HepG2 (cell line): ENCODE results near the gene KIF3C. TPM values are rescaled to one million over a fixed set of nuclear protein-coding genes. Genes with fewer than 3 reads are reported as not detected.
A peak's percentile ranks its signal among the peaks of the same experiment; 100 is the strongest.

Source experiments
- AGO1 ChIP-seq: fragments of 200-400 bp; formaldehyde crosslinking; IDR thresholded peaks from 2 replicates; pipeline ENCODE4 v1.6.1; 2017; ENCODE audit warnings: mild to moderate bottlenecking, low read depth, low read length, moderate library complexity; ENCODE audit not compliant: poor library complexity, severe bottlenecking
- HOXA3 ChIP-seq: sonication (generic); formaldehyde crosslinking; IDR thresholded peaks from 2 replicates; pipeline ENCODE4 v1.5.0; 2020; ENCODE audit warnings: missing genetic modification reagents
- NONO ChIP-seq, 2 experiments: fragments of 450-650 bp in 1 of 2; sonication (generic) in 1 of 2; formaldehyde crosslinking in 1 of 2; IDR thresholded peaks in 1 of 2; conservative IDR thresholded peaks in 1 of 2; 2 replicates each; pipeline versions ENCODE4 v1.6.1 to v1.8.0; 2017 to 2022; ENCODE audit warnings: mild to moderate bottlenecking in 1 of 2, missing genetic modification reagents in 1 of 2, moderate library complexity in 1 of 2
- NR2C2 ChIP-seq: sonication (generic); formaldehyde crosslinking; IDR thresholded peaks from 2 replicates; pipeline ENCODE4 v1.4.0; 2020; ENCODE audit warnings: missing genetic modification reagents, mild to moderate bottlenecking, moderate library complexity, borderline replicate concordance
- PCBP1 ChIP-seq: fragments of 200-400 bp; formaldehyde crosslinking; IDR thresholded peaks from 2 replicates; pipeline ENCODE4 v1.6.1; 2017; ENCODE audit warnings: mild to moderate bottlenecking, low read depth, low read length, borderline replicate concordance
- POGZ ChIP-seq: sonication (generic); formaldehyde crosslinking; IDR thresholded peaks from 2 replicates; pipeline ENCODE4 v1.4.0; 2020; ENCODE audit warnings: mild to moderate bottlenecking, missing genetic modification reagents
- RFX3 ChIP-seq: IDR thresholded peaks from 2 replicates; pipeline ENCODE4 v1.6.1; 2016; ENCODE audit warnings: missing biosample characterization, missing genetic modification reagents
- SIN3A ChIP-seq: IDR thresholded peaks from 2 replicates; pipeline ENCODE4 v1.6.1; 2011; ENCODE audit warnings: low read depth, mild to moderate bottlenecking, control low read depth, low read length, borderline replicate concordance
- STAT6 ChIP-seq: sonication (generic); formaldehyde crosslinking; IDR thresholded peaks from 2 replicates; pipeline ENCODE4 v1.4.0; 2020; ENCODE audit warnings: missing genetic modification reagents, mild to moderate bottlenecking, borderline replicate concordance
- TEAD3 ChIP-seq: optimal IDR thresholded peaks from 2 replicates; pipeline ENCODE3; 2016; ENCODE audit warnings: borderline replicate concordance
- ZBTB26 ChIP-seq: IDR thresholded peaks from 2 replicates; pipeline ENCODE4 v1.6.1; 2016; ENCODE audit warnings: missing compliant biosample characterization, missing genetic modification reagents, borderline replicate concordance
- ZNF17 ChIP-seq: sonication (generic); formaldehyde crosslinking; IDR thresholded peaks from 2 replicates; pipeline ENCODE4 v1.5.0; 2020; ENCODE audit warnings: mild to moderate bottlenecking, missing genetic modification reagents
- polyA plus RNA-seq, 8 experiments: library from polyadenylated mRNA; depleted of rRNA in 3 of 8; stranded (reverse) in 7 of 8; unstranded in 1 of 8; fragments of >200 nt; fragmentation: Illumina TruSeq in 4 of 8; extraction: Trizol in 4 of 8; gene quantifications; 2 replicates each; pipeline versions ENCODE4 v1.2.1 to v1.2.3, GENCODE V29; 2011 to 2016; ENCODE audit warnings: low read depth in 4 of 8, missing spikeins in 1 of 8, mixed read lengths in 1 of 8; ENCODE audit not compliant: insufficient read depth in 1 of 8
- total RNA-seq, 5 experiments: library from RNA; depleted of rRNA; stranded (reverse); fragments of >200 nt; fragmentation: Illumina TruSeq; extraction: Trizol; gene quantifications; 2 replicates each; pipeline ENCODE4 v1.2.3, GENCODE V29; 2016; ENCODE audit warnings: low read depth in 1 of 5
- TF ChIP-seq, protein P1 (sequence below), 2 experiments: fragments of 450-650 bp in 1 of 2; sonication (generic) in 1 of 2; formaldehyde crosslinking; IDR thresholded peaks; 2 replicates each; pipeline versions ENCODE4 v1.5.0 to v1.8.0; 2020 to 2022; ENCODE audit warnings: mild to moderate bottlenecking in 1 of 2, missing genetic modification reagents in 1 of 2
- TF ChIP-seq, protein P2 (sequence below): sonication (generic); formaldehyde crosslinking; IDR thresholded peaks from 2 replicates; pipeline ENCODE4 v1.4.0; 2020; ENCODE audit warnings: missing genetic modification reagents
- TF ChIP-seq, protein P3 (sequence below): sonication (generic); formaldehyde crosslinking; IDR thresholded peaks from 2 replicates; pipeline ENCODE4 v1.5.1; 2020; ENCODE audit warnings: mild to moderate bottlenecking, missing genetic modification reagents
- TF ChIP-seq, protein P4 (sequence below): sonication (generic); formaldehyde crosslinking; IDR thresholded peaks from 2 replicates; pipeline ENCODE4 v1.8.1; 2023; ENCODE audit warnings: mild to moderate bottlenecking, inconsistent platforms, moderate library complexity, missing genetic modification reagents, borderline replicate concordance

Gene KIF3C
- total and polyA plus RNA-seq, 2 of the 13 experiments (the other 11 are each of a cell fraction or from before 2014, with no cell fraction given) = 3.6 to 4.9 TPM

- no peak for TF ChIP-seq PCBP1
- TF ChIP-seq RFX3 = no peak
- TF ChIP-seq HOXA3 (CRISPR knock-in tag) = peak; percentile 62; the same call in 1 of the 2 replicates
- peak; percentile 56; the same call in 1 of the 2 replicates for TF ChIP-seq POGZ (CRISPR knock-in tag)
- no peak for TF ChIP-seq NONO (IDR thresholded peaks at IDR 0.05)
- no peak for TF ChIP-seq NONO (CRISPR knock-in tag; conservative IDR thresholded peaks at IDR 0.05)
- TF ChIP-seq AGO1 = no peak
- peak; percentile 76 for TF ChIP-seq TEAD3 (CRISPR knock-in tag)
- TF ChIP-seq, protein P1, sequence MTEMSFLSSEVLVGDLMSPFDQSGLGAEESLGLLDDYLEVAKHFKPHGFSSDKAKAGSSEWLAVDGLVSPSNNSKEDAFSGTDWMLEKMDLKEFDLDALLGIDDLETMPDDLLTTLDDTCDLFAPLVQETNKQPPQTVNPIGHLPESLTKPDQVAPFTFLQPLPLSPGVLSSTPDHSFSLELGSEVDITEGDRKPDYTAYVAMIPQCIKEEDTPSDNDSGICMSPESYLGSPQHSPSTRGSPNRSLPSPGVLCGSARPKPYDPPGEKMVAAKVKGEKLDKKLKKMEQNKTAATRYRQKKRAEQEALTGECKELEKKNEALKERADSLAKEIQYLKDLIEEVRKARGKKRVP (CRISPR knock-in tag; IDR thresholded peaks at IDR 0.05) = no peak
- no peak for TF ChIP-seq STAT6
- TF ChIP-seq SIN3A = no peak
- no peak for TF ChIP-seq NR2C2 (CRISPR knock-in tag)
- TF ChIP-seq, protein P2, sequence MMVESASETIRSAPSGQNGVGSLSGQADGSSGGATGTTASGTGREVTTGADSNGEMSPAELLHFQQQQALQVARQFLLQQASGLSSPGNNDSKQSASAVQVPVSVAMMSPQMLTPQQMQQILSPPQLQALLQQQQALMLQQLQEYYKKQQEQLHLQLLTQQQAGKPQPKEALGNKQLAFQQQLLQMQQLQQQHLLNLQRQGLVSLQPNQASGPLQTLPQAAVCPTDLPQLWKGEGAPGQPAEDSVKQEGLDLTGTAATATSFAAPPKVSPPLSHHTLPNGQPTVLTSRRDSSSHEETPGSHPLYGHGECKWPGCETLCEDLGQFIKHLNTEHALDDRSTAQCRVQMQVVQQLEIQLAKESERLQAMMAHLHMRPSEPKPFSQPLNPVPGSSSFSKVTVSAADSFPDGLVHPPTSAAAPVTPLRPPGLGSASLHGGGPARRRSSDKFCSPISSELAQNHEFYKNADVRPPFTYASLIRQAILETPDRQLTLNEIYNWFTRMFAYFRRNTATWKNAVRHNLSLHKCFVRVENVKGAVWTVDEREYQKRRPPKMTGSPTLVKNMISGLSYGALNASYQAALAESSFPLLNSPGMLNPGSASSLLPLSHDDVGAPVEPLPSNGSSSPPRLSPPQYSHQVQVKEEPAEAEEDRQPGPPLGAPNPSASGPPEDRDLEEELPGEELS (CRISPR knock-in tag) = peak; percentile 39; the same call in 1 of the 2 replicates
- TF ChIP-seq, protein P3, sequence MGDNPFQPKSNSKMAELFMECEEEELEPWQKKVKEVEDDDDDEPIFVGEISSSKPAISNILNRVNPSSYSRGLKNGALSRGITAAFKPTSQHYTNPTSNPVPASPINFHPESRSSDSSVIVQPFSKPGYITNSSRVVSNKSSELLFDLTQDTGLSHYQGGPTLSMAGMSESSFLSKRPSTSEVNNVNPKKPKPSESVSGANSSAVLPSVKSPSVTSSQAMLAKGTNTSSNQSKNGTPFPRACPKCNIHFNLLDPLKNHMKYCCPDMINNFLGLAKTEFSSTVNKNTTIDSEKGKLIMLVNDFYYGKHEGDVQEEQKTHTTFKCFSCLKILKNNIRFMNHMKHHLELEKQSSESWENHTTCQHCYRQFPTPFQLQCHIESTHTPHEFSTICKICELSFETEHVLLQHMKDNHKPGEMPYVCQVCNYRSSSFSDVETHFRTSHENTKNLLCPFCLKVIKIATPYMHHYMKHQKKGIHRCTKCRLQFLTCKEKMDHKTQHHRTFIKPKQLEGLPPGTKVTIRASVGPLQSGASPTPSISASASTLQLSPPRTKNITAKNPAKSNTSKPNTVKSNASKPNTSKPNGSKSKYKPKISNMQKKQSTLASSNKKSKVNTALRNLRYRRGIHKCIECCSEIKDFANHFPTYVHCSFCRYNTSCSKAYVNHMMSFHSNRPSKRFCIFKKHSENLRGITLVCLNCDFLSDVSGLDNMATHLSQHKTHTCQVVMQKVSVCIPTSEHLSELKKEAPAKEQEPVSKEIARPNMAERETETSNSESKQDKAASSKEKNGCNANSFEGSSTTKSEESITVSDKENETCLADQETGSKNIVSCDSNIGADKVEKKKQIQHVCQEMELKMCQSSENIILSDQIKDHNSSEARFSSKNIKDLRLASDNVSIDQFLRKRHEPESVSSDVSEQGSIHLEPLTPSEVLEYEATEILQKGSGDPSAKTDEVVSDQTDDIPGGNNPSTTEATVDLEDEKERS (CRISPR knock-in tag) = no peak
- 0 out of 2 replicates have a peak, but pooled peaks have one; percentile 24 for TF ChIP-seq ZBTB26 (CRISPR knock-in tag)
- TF ChIP-seq ZNF17 (CRISPR knock-in tag) = no peak
- TF ChIP-seq, protein P4, sequence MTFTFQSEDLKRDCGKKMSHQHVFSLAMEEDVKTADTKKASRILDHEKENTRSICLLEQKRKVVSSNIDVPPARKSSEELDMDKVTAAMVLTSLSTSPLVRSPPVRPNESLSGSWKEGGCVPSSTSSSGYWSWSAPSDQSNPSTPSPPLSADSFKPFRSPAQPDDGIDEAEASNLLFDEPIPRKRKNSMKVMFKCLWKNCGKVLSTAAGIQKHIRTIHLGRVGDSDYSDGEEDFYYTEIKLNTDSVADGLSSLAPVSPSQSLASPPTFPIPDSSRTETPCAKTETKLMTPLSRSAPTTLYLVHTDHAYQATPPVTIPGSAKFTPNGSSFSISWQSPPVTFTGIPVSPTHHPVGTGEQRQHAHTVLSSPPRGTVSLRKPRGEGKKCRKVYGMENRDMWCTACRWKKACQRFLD = no peak
These were observed 88.0 kb downstream of the KIF3C start (continued) for GRCh38 chr2:25894135-25894830.
